Measurements from ENCODE around the gene WDR27. TPM values are rescaled to one million over a fixed set of nuclear protein-coding genes. Genes with fewer than 3 reads are reported as not detected.

The WDR27 gene
- total and polyA plus RNA-seq, 10 of the 15 experiments (the other 5 are each of a cell fraction or from before 2014, with no cell fraction given) = 1.9 to 33.2 (median 19.0) TPM

DNA sequence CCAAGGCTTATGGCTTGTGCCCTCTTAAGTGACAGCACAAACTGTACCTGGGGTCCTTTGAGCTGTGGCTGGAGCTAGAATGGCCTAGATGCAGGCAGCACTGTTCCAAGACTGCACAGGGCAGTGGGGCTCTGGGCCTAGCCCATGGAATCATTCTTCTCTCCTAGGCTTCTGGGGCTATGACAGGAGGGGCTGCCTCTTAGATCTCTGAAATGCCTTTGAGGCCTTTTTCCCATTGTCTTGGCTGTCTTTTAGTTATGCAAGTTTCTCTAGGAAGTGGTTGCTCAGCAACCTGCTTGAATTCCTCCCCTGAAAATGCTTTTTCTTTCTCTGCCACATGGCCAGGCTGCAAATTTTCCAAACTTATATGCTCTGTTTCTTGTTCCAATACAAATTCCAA lies 183.4 kb downstream of the WDR27 start:
- Histone ChIP-seq H3K4me2 (ENCODE audit: control insufficient read depth, insufficient read depth) (no peak overlapping the region), H3K27me3 (replicated peaks in 1 of 2; ENCODE audit: control insufficient read depth in 2 of 2, insufficient read depth in 2 of 2, low read length in 1 of 2) (no peaks in the 10 kb centered on the region), H3K27ac (ENCODE audit: control insufficient read depth, insufficient read depth) (no peak overlapping the region), H4K20me1 (ENCODE audit: control insufficient read depth, insufficient read depth) (no peaks in the 10 kb centered on the region), H3K36me3 (ENCODE audit: control insufficient read depth in 2 of 2, insufficient read depth in 2 of 2, low read length in 1 of 2) (no peaks in the 10 kb centered on the region), H3K79me2 (ENCODE audit: control insufficient read depth, insufficient read depth, low read length) (no peaks in the 10 kb centered on the region), H3K4me1 (ENCODE audit: control insufficient read depth, insufficient read depth, low read length) (no peaks in the 10 kb centered on the region), H3K4me3 (no peak overlapping the region), H3K9me3 (replicated peaks; ENCODE audit: control insufficient read depth, insufficient read depth, low read length) (no peaks in the 10 kb centered on the region; the same call in 1 of the 3 replicates), H3K9ac (ENCODE audit: control insufficient read depth, insufficient read depth, low read length) (no peak overlapping the region), H2AFZ (ENCODE audit: control insufficient read depth, low read depth, low read length) (no peak overlapping the region)
- TF ChIP-seq NRF1 (conservative IDR thresholded peaks at IDR 0.05; ENCODE audit: low read depth, low read length) = no peak
- BruUV-seq (replicated peaks) = no TSS peak
- ChIA-PET POLR2A (no interaction called here), SMC1A (ENCODE audit: uncharacterized antibody, unreplicated experiment) (no interaction called here), CTCF (no interaction called here), RAD21 (ENCODE audit: unreplicated experiment) (no interaction called here)
- intact Hi-C loops (cut with micrococcal nuclease; ENCODE audit: unreplicated experiment) = no loop called here
- in situ Hi-C loops (cut with MboI) = no loop called here
- ATAC-seq (no peak), FAIRE-seq (no peak), DNase-seq (ENCODE audit: low read depth, low spot score) (no peak)

DNA sequence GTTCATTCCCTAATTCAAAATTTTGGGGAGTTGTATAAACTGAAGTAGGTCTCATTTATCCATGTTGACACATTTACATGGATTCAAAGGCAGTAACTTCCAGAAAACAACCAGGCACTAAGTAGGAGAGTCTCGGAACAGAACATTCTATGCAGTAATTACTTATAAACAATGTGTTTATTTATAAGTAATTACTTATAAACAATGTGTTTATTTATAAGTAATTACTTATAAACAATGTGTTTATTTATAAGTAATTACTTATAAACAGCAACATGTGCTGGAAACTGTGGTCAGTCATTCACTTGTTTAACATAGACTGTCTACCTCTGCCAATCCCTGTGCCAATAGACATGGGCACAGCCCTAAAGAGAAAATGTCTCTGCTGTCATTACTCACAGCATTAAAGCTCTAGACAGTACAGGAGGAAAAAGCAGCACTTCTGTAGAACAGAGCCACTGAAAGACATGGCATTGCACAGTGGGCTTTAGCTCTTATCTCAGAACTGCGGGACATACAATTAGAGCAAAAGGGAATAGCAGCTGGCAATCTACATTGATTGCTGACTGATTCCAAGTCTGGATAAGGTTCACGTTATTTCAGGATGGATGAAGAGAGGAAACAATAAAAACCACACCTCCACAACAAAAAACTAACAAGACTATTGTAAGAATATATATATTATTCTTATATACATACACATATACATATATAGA lies 188.2 kb downstream of the WDR27 start:
- Histone ChIP-seq H3K9ac (ENCODE audit: control insufficient read depth, insufficient read depth, low read length) (no peak overlapping the region), H2AFZ (ENCODE audit: control insufficient read depth, low read depth, low read length) (no peak overlapping the region), H3K9me3 (replicated peaks; ENCODE audit: control insufficient read depth, insufficient read depth, low read length) (no peaks in the 10 kb centered on the region; the same call in 1 of the 3 replicates), H3K36me3 (ENCODE audit: control insufficient read depth in 2 of 2, insufficient read depth in 2 of 2, low read length in 1 of 2) (no peaks in the 10 kb centered on the region), H3K4me3 (no peak overlapping the region), H3K79me2 (ENCODE audit: control insufficient read depth, insufficient read depth, low read length) (no peaks in the 10 kb centered on the region), H3K4me1 (ENCODE audit: control insufficient read depth, insufficient read depth, low read length) (no peaks in the 10 kb centered on the region), H3K27ac (ENCODE audit: control insufficient read depth, insufficient read depth) (no peak overlapping the region), H3K4me2 (ENCODE audit: control insufficient read depth, insufficient read depth) (no peak overlapping the region), H4K20me1 (ENCODE audit: control insufficient read depth, insufficient read depth) (no peaks in the 10 kb centered on the region), H3K27me3 (replicated peaks in 1 of 2; ENCODE audit: control insufficient read depth in 2 of 2, insufficient read depth in 2 of 2, low read length in 1 of 2) (no peaks in the 10 kb centered on the region)
- ATAC-seq (no peak), DNase-seq (ENCODE audit: low read depth, low spot score) (no peak), FAIRE-seq (no peak)
- ChIA-PET RAD21 (ENCODE audit: unreplicated experiment) (no interaction called here), POLR2A (no interaction called here), SMC1A (ENCODE audit: uncharacterized antibody, unreplicated experiment) (no interaction called here), CTCF (no interaction called here)
- WGBS (ENCODE audit: insufficient coverage, insufficient replicate concordance, low lambda C conversion rate, missing lambda C conversion rate) = 48% methylated on average over 3 of the region's 3 CpGs
- in situ Hi-C loops (cut with MboI) (no loop called here), intact Hi-C loops (cut with micrococcal nuclease; ENCODE audit: unreplicated experiment) (no loop called here)
- no peak for TF ChIP-seq CEBPZ (IDR thresholded peaks at IDR 0.05; ENCODE audit: low read depth, low read length)
- no peak for TF ChIP-seq LARP7 (IDR thresholded peaks at IDR 0.05)
- TF ChIP-seq HCFC1 (IDR thresholded peaks at IDR 0.05; ENCODE audit: low read length) = no peak
- TF ChIP-seq MYB (IDR thresholded peaks at IDR 0.05; ENCODE audit: borderline replicate concordance, low read depth, low read length) = no peak
- no peak for TF ChIP-seq PML (IDR thresholded peaks at IDR 0.05; ENCODE audit: low read length)
- no peak for TF ChIP-seq CHD1 (IDR thresholded peaks at IDR 0.05; ENCODE audit: low read depth, low read length)
- no peak for TF ChIP-seq MTA2 (IDR thresholded peaks at IDR 0.05; ENCODE audit: low read depth)
- TF ChIP-seq NFYB (IDR thresholded peaks at IDR 0.05; ENCODE audit: insufficient read depth, low read depth, low read length) = no peak
- no peak for TF ChIP-seq SMARCA5 (IDR thresholded peaks at IDR 0.05)
- TF ChIP-seq NFIC (IDR thresholded peaks at IDR 0.05; ENCODE audit: low read depth, low read length) = no peak
- no TSS peak for BruUV-seq (replicated peaks)
